ENCODE measurements around the gene PPP1R13B. TPM values are rescaled to one million over a fixed set of nuclear protein-coding genes. Genes with fewer than 3 reads are reported as not detected.
"Not testable (repeated sequence)": the region's sequence is repeated elsewhere in the genome, so short reads cannot be mapped to it uniquely, and the experiment has no call there.

The PPP1R13B gene
- total RNA-seq, 4 donors from 2014 or later: 12.7 to 25.0 (median 20.6) TPM

- no peak for TF ChIP-seq CTCF (IDR thresholded peaks at IDR 0.05)
- TF ChIP-seq POLR2A (IDR thresholded peaks at IDR 0.05): no peak
- Histone ChIP-seq H3K27ac (peak overlapping the region; percentile 62 to 96 (median 94)), H3K9me3 (no peaks in the 10 kb centered on the region), H3K27me3 (no peaks in the 10 kb centered on the region), H3K4me1 (peaks cover 12 to 49% (median 13%) of the 10 kb centered on the region in 3 donors), H3K4me3 (peak overlapping the region; percentile 62 to 93 (median 84)), H3K36me3 (peaks cover 0 to 19% (median 0%) of the 10 kb centered on the region in 3 donors)
- no peak for DNase-seq
- 2 to 3% methylated on average over 9 to 14 of the region's 95 CpGs for whole genome bisulfite sequencing, 2 donors
- intact Hi-C loops (cut with DNase I): no loop called here
Measured at GRCh38 chr14:103846543-103847450, 578 bp downstream of the PPP1R13B start.

GRCh38 chr14:103846097-103846496 lies 1.3 kb downstream of the PPP1R13B start:
- peaks cover 0 to 19% (median 0%) of the 10 kb centered on the region in 3 donors for H3K36me3 ChIP-seq

GRCh38 chr14:103845327-103845726 lies 2.0 kb downstream of the PPP1R13B start:
- no peaks in the 10 kb centered on the region for H3K9me3 ChIP-seq

More at GRCh38 chr14:103846097-103846496, 1.3 kb downstream of the PPP1R13B start:
- peaks cover 12 to 51% (median 13%) of the 10 kb centered on the region in 3 donors for H3K4me1 ChIP-seq
- H3K9me3 ChIP-seq: no peaks in the 10 kb centered on the region
- intact Hi-C loops (cut with DNase I): no loop called here
- 22 to 36% methylated on average over 8 of the region's 8 CpGs for WGBS, 2 donors
- TF ChIP-seq POLR2A (IDR thresholded peaks at IDR 0.05): no peak
- TF ChIP-seq CTCF (IDR thresholded peaks at IDR 0.05): no peak
- H3K4me3 ChIP-seq: peak overlapping the region; percentile 62 to 93 (median 84)
- no peak for DNase-seq
- peak overlapping the region in 3 of 4 donors; percentile 62 to 95 (median 94) for H3K27ac ChIP-seq
- H3K27me3 ChIP-seq: no peaks in the 10 kb centered on the region

GRCh38 chr14:103841265-103841664 lies 6.1 kb downstream of the PPP1R13B start:
- intact Hi-C loops (cut with DNase I); H3K9me3 ChIP-seq; H3K27ac ChIP-seq; H3K27me3 ChIP-seq; DNase-seq; H3K4me3 ChIP-seq: not testable (repeated sequence)
- peaks cover 3 to 56% (median 7%) of the 10 kb centered on the region in 3 donors for H3K4me1 ChIP-seq
- WGBS, 2 donors: 88 to 94% methylated on average over 12 of the region's 12 CpGs
- peaks cover 0 to 19% (median 0%) of the 10 kb centered on the region in 3 donors for H3K36me3 ChIP-seq

More at GRCh38 chr14:103845327-103845726, 2.0 kb downstream of the PPP1R13B start:
- DNase-seq: no peak
- 43 to 47% methylated on average over 5 of the region's 5 CpGs for WGBS, 2 donors
- intact Hi-C loops (cut with DNase I): no loop called here
- Histone ChIP-seq H3K4me3 (peak overlapping the region in 1 of 4 donors; percentile 93), H3K27ac (no peak overlapping the region), H3K27me3 (no peaks in the 10 kb centered on the region), H3K36me3 (peaks cover 0 to 19% (median 0%) of the 10 kb centered on the region in 3 donors), H3K4me1 (peaks cover 12 to 53% (median 13%) of the 10 kb centered on the region in 3 donors)
- TF ChIP-seq CTCF (IDR thresholded peaks at IDR 0.05): no peak
- no peak for TF ChIP-seq POLR2A (IDR thresholded peaks at IDR 0.05)

GRCh38 chr14:103840014-103840413 lies 7.4 kb downstream of the PPP1R13B start:
- H3K36me3 ChIP-seq: peaks cover 0 to 19% (median 0%) of the 10 kb centered on the region in 3 donors
- no peak overlapping the region for H3K27ac ChIP-seq
- no peak for DNase-seq
- WGBS, 2 donors: 58 to 69% methylated on average over 2 of the region's 2 CpGs
- H3K4me3 ChIP-seq: no peak overlapping the region
- no peaks in the 10 kb centered on the region for H3K9me3 ChIP-seq
- intact Hi-C loops (cut with DNase I): no loop called here
- H3K4me1 ChIP-seq: peaks cover 0 to 43% (median 0%) of the 10 kb centered on the region in 3 donors
- no peak for TF ChIP-seq CTCF (IDR thresholded peaks at IDR 0.05)
- no peak for TF ChIP-seq POLR2A (IDR thresholded peaks at IDR 0.05)
- H3K27me3 ChIP-seq: no peaks in the 10 kb centered on the region

All from esophagus squamous epithelium (tissue), 5 donors.